NCI-H2107 treated with DMSO at 0.1 percent for 48 hours (cell line): ENCODE measurements around the gene GRHL1.

ENCODE experiments used
- DNase-seq: peaks from one replicate; lab custom pipeline; 2025; ENCODE audit not compliant: unreplicated experiment; lab: John Stamatoyannopoulos, UW

The GRHL1 gene

DNA sequence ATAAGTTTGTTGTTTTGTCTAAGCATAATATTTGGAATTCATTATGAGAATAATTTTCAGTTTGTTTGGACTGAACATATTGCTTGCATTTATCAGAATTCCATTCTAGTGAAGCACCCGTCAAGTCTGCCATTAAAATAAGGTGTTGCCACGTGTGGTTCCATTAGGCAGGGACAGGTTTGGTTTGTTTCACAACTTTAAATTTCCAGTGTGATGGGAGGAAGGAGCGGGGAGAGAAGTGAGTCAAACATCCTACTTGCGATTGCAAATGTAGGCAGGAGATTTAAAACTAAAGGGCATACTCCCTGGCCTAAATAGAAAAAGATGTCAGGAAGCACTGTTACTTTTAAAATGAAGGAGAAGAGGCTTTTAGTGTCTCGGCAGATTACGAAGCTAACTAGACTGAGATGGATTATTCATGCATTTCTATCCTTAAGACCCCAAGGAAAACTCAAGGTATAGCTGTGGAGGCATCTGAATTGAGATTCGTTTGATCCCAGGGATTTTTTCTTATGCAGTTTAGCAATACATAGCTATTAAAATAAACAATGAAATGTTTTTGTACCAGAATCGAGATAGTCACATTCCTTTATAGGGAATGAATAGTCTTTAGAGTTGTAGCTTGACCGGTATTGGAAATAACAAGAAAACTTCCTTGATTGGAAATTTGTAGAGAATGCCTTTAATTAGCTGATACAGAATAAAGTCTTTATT lies 19.8 kb downstream of the GRHL1 start:
- DNase-seq, result no peak

DNA sequence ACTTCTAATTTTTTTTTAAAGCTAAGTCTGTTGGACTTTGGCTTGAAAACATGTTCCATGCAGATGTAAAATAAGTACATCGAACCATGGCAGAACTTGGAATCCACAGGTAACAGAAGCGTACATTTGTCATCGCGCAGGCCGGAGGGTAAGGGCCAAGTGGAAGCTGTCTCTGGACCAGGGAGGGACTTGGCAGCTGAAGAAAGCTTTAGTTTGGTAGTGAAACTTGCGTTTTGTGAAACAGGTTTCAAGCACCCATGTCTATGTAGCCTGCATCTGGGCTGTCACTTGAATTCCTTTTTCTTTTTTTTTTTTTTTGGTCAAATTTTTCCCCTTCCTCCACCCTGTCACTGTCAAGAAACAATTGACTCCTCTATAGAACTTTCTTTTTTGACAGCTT lies 20.4 kb downstream of the GRHL1 start:
- no peak for DNase-seq

DNA sequence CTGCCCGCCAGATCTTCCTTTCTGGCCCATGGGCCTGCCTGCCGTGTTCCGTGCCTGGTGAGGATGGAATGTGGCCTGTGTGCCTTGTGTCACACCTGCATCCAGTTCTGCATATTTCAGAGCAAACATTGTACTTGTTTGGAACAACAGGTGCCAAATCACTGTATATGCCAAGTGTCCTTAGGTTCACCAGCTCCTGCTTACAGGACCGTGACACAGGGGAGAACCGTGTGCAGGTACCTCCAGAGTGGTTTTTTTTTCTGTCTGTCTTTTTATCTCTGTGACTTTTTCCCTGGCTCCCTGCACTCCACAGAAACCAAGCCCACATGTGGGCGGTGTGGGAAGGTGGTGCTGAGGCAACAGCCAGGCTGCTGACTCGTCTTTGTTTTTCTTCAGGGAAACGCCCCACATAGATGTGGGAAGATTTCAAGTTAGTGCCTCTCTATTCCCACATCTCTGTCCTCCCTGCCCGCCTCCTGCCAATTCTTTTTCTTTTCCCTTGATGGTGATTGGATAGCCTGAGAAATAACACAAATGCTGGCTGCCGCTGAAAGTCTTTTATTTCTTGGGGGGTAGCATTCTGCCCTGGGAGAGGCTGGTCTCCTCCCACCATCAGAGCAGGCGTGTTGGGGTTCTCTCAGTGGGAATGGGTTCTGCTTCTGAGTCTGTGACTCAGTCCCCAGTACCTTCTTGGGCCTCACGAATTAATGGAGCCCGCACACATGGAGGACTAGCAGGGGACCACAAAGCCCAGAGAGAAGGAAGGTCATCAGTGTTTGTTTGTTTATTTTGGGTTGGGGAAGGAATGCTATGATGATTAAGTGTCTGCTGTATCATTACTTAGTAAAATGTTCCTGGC lies 21.4 kb downstream of the GRHL1 start:
- DNase-seq, result no peak

DNA sequence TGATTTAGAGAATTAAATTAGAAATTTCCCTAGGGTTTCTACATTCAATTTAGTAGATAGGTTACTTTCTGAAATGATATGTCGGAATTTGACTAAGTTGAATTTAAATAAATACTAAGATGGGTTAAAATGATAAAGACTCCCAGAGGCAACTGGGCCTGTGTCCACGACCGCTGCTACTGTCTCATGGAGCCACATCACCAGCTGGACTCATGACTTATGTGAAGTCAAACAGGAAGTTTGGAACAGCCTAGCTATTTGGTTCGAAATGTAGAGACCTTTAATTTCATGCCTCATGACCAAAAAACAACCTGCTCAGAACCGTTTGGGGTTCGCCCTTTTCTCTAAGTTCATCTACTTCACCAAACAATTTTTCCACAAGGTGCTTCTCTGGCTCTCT lies 22.2 kb downstream of the GRHL1 start:
- no peak for DNase-seq

DNA sequence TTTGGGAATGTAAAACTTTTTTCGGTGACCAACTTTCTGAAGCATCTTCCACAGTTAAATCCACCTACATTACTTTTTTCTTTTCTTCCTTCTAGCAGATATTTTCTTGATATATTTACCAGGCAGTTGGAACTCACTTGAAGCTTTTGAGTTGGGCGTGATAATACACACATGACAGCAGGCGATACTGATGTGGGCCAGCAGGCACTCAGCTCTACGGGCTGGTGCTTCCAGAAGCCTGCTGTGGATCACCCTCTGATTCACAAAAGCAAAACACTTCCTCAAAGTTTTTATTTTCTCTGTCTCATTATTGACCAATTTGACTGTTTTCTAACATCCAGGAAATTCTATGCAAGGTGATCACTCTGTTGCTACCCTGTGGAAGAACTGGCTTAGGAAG lies 22.9 kb downstream of the GRHL1 start:
- DNase-seq, result no peak

DNA sequence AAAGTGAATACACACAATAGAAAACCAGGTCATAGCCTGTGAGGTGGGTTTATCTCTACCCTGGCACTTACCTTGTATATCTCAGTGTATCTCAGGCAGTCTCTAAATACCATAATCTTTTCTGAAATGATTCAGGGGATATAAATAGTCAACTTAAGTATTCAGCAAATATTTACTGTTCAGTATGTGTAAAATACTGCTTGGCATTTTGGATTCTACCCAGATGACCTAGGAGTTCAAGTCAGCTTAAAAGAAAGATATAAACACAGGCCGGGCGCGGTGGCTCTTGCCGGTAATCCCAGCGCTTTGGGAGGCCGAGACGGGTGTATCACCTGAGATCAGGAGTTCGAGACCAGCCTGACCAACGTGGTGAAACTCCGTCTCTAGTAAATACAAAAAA lies 23.8 kb downstream of the GRHL1 start:
- no peak for DNase-seq

DNA sequence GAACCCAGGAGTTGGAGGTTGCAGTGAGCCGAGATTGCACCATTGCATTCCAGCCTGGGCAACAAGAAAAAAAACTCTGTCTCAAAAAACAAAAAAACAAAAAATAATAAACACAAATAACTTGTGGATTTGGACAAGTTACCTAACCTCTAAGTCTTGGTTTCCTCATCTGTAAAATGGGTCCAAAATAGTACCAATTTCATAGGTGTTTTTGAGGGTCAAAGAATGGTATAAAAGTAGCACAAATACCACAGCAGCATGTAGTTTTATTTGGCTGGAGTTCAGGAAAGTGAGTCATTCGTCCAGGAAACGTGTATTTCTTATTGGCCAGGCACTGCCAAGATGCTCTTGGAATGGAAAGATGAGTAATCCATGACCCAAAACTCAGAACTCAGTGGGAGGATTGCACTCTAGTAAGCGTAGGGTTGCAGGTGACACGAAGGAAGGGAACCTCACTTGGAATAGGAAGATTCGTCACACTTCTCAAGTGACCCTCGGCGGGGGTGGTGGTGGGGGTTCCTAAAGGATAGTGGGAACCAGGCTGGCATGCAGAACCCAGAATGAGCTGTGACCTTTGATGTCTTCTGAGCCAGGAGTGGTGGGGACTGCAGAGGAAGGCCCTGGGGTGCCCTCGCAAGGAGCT lies 24.4 kb downstream of the GRHL1 start:
- DNase-seq, result no peak

DNA sequence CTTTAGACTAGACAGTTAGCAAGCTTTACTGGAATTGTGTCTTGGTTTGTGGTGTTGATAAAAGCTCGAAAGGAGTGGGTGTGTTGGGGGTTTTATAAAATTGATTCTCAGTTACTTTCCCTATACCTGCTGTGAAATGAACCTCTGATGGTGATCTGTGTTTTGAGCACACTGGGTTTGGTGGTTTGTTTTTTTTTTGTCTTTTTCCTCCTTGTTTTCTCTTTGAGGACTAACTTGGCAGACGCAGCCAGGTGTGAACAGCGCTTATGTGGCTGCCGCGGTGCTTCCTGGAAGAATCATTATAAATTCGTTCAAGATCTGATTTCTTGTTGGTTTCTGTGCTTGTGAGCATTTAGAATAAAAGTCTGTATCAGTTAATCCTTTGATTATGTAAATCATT lies 28.5 kb downstream of the GRHL1 start:
- peak; percentile 9 for DNase-seq

DNA sequence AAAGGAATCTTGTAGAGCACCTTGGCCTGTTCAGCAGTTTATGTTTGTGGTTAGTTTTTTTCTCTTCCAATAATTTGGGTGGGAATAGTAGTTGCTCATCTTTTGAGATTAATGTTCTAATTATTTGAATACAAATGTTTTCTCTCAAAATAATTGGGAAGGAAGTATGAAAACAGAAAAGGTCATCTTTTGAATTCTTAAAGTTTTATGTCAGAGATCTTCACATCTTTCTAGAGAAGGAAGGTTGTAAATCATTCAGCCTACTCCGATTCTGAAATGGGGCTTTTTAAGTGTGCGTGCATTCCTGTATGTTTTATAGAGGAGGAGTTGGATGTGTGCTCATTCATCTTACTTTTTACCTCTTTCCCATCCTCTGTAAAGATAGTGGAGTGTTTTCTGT lies 29.0 kb downstream of the GRHL1 start:
- no peak for DNase-seq

DNA sequence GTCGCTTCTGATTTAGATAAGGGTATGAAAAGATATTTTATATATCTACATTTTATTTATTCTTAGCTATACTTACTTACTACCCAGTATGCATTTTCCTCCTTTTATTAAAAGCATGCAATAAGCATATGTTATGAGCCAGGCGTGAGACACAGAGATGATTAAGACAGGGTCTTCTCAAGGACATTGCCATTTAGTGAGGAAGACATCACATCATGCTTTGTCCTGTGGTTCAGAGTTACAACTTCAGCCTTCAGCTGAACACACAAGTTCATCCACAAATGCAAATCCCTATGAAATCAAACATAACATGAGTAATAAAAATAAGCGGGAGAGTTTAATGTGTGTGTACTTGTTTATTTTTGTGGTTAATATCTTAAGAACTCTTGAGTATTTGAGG lies 30.2 kb downstream of the GRHL1 start:
- DNase-seq, result no peak

DNA sequence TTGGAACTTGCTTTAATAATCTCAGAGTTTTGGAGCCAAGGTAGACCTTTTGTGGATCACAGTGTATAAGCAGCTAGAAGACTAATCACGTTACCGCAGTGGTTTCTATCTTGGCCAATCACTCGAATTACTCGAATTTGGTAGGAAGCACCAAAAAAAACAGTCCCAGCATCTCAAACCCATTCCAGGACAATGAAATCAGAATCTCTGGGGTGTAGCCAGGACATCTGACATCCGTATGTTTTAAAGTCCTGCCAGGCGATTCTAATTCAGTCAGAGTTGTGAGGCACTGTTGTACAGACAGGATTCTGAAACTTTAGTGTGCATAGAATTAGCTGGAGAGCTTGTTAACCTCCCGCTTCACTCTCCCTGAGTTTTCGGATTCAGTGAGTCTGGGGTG lies 30.8 kb downstream of the GRHL1 start:
- no peak for DNase-seq

DNA sequence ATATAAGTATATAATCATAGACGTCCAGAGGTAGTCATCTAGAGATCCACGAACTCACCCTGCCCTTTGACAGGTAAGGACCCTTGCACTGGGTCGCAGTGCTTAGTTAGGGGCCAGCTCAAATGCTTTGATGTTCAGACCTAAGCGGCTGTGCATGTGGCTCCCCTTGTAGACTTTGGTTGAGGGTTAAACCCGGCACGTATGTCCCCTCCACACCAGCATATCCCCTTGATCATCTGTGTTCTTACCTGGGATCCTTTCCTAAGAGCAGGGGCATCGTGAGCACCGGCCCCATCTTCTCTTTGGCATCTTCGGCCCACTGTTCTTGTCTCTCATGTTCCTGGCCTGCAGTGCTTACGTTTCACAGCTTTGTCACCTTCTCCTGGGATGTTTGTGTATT lies 31.4 kb downstream of the GRHL1 start:
- DNase-seq, result no peak

DNA sequence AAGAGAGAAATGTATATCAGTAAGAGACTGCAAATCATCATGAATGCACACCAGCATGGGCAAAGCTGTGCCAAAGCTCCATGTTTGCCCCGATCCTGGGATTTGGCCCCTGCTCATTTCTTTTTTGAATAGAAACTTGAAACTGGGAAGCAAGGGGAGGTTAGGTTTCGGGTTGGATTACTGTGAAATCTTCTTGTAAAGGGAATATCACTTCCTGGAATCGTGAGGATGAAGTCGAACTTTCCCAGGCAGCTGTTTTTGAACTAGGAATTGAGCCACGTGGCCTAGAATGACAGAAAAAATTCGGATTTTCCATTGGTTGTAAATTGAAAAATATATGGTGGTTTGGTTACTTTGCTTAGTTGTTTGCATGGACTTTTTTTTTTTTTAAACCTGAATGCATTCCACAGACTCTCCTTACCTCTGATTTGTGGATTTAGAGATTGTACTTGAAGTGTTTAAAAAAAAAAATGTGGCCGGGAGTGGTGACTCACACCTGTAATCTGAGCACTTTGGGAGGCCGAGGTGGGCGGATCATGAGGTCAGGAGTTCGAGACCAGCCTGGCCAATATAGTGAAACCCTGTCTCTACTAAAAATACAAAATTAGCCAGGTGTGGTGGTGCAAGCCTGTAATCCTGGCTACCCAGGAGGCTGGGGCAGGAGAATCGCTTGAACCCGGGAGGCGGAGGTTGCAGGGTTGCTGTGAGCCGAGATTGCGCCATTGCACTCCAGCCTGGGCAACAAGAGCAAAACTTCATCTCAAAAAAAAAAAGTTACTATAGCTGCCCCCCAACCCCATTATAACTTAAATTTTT lies 32.1 kb downstream of the GRHL1 start:
- DNase-seq, result no peak

DNA sequence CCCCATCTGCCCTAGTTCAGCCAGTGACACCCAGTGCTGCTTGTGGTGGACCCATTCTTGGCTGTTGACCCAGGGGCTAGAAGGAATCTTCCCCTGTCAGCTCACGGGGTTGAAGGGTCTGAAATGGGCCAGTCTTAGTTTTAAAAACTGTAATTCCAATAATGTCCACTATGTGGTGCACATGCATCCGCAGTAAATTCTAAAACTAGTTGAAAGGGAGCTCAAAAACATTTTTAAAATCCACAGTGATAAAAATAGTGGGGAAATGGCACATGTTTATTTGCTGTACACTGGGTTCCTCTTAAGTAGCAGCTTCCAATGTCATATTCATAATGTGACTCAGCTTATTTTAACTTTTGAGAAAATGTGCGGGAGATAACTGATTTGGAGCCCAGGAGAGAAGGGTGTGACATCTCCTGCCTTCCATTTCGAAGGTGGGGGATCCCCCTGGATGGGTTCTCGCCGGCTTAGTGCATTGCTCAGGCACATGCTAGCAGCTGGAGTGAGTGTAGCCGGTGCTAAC lies 32.8 kb downstream of the GRHL1 start:
- DNase-seq, result peak; percentile 10

DNA sequence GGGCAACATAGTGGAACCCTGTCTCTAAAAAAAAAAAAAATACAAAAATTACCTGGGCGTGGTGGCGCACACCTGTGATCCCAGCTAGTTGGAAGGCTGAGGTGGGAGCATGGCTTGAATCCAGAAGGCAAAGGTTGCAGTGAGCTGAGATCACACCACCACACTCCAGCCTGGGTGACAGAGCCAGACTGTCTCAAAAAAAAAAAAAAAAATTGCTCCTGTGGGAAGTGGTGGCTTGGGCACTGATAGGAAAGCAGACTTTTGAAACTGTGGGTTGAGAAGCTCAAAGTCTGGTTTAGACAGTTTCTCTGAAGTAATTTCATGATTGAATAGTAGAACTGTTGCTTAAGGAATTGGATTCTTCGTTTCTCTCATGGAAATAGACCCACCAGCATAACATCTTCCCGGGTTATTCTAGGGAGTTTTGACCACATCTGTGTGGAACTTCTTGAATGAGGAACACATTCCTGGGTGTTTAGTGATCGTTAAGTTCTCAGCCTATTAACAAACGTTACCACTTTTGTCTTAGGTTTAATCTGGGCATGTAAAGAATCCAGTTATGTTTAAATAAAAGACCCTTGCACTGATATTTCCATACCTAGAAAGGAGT lies 33.5 kb downstream of the GRHL1 start:
- no peak for DNase-seq

DNA sequence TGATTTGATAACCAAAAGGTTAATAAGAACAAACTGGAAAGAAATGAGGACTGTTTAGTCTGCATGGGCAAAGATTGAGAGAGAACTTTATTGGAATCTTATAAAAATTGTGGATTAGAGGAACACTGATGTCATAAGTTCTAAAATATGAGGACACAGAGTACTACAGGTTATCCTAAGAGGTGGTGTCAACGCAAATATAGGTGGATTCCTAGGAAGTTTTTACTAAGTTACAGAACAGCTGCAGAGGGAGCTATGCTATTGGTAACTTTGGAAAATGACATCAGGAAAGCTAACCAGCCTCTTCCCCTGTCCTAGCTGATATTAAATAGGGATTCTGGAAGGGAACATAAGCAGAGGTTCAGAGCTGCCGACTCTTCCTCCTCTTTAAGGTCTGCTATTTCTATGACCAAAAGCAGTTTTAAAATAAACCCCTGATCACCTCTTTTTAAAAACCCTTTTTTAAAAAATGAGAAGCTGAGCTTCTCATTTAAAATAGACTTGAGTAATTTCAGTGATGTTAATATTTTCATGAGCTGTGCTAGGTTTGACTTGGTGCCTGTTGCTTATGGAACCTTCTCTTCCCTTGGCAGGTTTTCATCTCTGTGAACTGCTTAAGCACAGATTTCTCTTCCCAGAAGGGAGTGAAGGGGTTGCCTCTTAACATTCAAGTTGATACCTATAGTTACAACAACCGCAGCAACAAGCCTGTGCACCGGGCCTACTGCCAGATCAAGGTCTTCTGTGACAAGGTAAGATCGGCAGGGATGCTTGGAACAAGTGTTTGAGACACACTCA lies 34.2 kb downstream of the GRHL1 start:
- DNase-seq, result no peak

DNA sequence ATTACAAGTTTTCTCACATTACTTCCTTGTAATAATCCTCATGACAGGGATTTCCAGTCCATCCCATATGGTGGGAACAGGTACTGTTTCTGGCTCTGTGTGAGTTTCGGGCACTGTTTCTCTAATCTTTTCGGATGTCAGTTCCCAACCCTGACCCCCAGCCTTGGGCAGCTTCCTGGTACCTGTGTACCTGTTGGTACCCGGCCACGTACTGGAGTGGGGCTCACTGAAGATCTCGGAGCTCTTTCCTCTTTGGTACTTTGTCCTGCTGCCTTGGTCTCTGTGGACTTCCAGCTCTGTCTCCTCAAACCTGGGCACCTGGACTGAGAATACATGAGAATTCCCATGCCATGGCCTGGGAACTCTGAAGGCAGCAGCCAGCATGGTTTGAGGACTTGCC lies 36.8 kb downstream of the GRHL1 start:
- DNase-seq, result no peak

DNA sequence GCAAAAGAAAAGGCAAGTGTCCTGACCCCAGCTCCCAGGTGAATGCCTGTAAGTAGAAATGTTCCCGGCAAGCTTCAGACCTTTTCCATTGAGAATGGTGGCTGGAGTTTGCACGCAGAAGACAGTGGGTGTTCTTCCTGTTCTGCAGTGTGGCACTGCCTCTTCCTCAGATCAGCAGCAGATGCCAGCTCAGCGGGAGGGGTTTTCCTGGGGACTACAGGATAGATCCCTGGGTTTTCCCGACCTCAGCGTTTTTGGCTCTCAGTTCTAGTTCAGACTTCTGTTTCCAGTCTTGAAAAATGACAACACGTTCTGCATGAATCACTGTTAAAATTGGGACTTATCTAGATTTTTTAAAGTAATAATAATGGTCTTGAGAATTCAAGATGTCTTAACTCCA lies 39.2 kb downstream of the GRHL1 start:
- no peak for DNase-seq

DNA sequence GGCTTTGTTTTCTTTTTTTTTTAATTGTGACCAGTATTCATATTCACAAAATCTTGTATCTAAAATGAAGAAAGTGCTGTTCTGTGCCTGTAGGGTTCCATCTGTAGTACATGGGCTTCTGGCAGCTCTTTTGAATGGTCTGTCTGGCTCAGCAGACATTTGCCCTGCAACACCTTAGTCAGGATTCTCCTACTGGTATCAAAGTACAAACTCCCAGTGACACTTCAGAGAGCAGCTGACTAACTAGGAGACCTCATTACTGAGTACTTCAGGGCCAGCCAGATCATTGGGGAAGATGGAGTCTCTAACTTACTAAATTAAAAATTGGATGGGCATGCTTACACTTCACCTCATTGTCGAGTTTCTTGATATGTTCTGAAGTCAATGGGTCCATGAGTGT lies 39.7 kb downstream of the GRHL1 start:
- no peak for DNase-seq

DNA sequence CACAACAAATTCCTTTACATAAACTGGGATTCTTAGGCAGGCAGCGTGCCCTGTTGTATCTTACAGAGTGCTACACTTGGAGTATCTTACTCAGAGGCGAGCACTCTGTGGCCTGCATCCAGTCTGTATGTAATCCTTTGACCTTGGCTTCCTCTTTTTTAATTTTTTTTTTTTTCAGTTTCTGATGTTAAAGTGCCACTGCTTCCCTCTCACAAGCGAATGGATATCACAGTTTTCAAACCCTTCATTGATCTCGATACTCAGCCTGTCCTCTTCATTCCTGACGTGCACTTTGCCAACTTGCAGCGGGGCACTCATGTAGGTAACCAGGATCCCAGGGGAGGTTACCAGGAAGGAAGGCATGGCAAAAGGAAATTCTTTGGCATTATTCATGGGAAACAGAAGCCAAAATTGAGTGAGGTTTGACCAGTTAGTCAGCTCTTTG lies 40.4 kb downstream of the GRHL1 start:
- no peak for DNase-seq
